Hematopoietic multipotent progenitor cell treated with erythropoietin and hydrocortisone succinate and interleukin-3 and kit ligand, for 4 days (in vitro differentiated cells): Measurements from ENCODE around the gene OR2AG1.
"Not testable (repeated sequence)": the region's sequence is repeated elsewhere in the genome, so short reads cannot be mapped to it uniquely, and the experiment has no call there.

ENCODE experiments used
- DNase-seq: peaks from one replicate; pipeline ENCODE4 v3.0.0-alpha.2; 2015

The OR2AG1 gene

DNA sequence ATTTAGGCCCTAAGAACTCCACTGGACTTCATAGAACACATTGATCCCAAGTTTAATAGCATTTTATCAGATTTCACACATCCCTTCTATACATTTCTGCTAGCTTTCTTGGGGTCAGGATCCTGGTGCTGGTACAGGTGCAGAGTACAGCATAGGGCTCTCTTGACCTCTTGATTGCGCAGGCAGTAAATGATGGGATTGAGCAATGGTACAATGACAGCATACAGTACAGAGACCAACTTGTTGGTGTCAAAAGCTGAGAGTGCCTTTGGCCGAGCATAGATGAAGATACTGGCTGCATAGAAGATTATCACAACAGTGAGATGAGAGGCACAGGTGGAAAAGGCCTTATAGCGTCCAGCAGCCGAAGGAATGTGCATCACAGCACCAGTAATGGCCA is 11.8 kb downstream of the OR2AG1 start:
- no peak for DNase-seq

GRCh38 chr11:6799402-6799801 is 16.6 kb downstream of the OR2AG1 start, which contains the start of gene OR6A2:
Gene OR6A2 (minus strand): TSS chr11:6799689. CDS start chr11:6795708, 3,981 bp downstream.
- DNase-seq = no peak

DNA sequence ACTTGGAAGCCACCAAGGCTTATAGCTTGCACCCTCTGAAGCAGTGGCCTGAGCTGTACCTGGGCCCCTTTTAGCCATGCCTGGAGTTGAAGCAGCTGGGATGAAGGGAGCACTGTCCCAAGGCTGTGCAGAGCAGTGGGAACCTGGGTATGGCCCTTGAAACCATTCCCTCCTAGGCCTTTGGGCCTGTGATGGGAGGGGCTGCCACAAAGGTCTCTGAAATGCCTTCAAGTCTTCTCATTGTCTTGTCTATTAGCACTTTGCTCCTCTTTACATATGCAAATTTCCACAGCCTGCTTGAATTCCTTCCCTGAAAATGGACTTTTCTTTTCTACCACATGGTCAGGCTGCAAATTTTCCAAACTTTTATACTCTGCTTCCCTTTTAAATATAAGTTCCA is 18.3 kb downstream of the OR2AG1 start:
- not testable (repeated sequence) for DNase-seq

GRCh38 chr11:6812390-6813005 is 29.7 kb downstream of the OR2AG1 start:
- DNase-seq = peak; percentile 74

DNA sequence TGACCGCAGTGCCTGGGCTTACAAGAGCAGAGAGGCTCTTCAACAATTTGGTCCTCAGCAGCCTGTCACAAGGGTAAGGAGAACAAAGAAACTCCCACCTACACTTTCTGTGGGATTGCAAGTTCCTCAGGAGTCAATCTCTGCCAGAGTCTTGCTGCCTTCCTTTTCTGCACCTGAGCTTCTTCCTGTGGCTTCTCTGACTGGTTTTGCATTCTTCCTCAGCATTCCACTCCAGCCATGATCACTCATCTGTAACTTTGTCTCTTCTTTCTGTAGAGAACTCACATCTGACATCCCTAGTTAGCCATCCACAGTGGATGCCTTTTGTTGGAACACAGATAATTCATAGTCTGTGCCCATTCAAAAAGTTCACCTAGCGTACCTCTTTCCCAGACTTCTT is 30.8 kb downstream of the OR2AG1 start:
- no peak for DNase-seq

- no peak for DNase-seq
These were observed 34.9 kb downstream of the OR2AG1 start for GRCh38 chr11:6817694-6818093.

GRCh38 chr11:6818967-6819366 is 36.1 kb downstream of the OR2AG1 start:
- DNase-seq = no peak

- no peak for DNase-seq
These were observed 41.5 kb downstream of the OR2AG1 start for GRCh38 chr11:6824136-6824823.

DNA sequence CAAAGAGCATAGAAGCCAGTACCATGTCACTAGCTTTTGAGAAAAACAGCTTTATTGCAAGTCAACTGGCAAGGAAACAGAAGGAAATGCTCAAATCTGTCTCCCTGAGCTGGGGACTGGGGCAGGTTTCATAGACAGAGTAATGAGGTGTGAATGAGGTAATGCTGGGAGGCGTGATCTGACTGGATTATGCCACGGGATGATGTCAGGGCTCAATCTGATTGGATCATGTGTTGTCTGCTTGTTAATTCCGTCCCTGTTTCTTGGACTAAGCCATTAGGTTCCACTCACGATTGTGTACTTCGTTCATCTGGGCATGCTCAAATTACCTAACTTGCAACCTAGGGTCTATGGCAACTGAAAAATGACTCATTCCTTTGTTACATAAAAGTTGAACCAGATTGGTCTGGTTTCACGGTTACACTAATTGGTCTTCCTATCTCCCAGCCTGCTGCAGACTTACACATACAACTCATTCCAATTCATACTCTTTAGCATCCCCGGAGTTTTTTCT is 42.5 kb downstream of the OR2AG1 start:
- DNase-seq = no peak

DNA sequence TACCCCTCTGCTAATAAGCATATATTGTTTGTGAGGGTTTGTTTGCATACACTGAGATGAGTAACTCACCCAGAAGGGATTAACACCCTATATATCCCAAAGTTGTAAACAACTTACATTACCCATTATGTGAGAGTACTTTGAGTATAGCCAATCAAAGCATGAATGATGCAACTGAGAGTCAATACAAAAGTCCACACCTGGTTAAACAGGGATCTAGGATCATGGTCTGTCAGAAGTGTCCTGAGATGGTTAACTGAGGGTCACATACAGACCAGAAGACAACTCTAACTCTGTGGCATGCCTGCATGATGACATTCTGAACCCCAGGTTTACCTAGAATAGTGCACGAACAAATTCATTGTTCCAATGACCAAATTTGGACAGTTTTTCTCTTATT is 45.3 kb downstream of the OR2AG1 start:
- DNase-seq = no peak

- DNase-seq = no peak
These were observed 50.5 kb downstream of the OR2AG1 start for GRCh38 chr11:6833356-6833755.

DNA sequence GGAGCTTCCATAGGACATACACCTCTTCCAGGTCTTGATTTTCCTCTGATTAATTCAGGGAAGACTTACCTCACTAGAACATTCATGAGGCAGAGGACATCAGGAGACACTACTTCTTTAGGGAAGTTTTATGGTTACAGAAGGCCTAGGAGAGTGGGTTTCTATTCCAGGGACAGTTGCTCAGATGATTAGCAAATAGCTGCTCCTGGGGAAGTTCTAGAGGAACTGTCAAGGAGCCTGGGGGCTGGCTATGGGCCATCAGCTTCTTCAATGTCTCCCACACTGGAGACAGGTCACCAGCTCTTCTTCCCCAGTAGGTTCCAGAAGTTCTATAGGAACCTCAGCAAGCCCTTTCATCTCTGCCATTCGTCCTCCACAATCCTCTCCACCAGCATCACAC is 51.2 kb downstream of the OR2AG1 start:
- DNase-seq = no peak
